Upper lobe of left lung (tissue), 4 donors: ENCODE data around the gene DST.

ENCODE experiments used
- EP300 ChIP-seq, 4 donors: sonication (generic); formaldehyde crosslinking; IDR thresholded peaks; one replicate each; pipeline ENCODE4 v1.5.1; 2017; ENCODE audit warnings: antibody characterized with exemption in 4 of 4, control low read depth in 2 of 4
- POLR2A ChIP-seq, 4 donors: fragments of 450-650 bp; IDR thresholded peaks; one replicate each; pipeline ENCODE4 v1.5.1; 2016 to 2017; ENCODE audit warnings: antibody characterized with exemption in 4 of 4, mild to moderate bottlenecking in 2 of 4
- POLR2AphosphoS5 ChIP-seq, 2 donors: sonication (generic); formaldehyde crosslinking; IDR thresholded peaks; one replicate each; pipeline ENCODE4 v1.5.1; 2017; ENCODE audit warnings: antibody characterized with exemption in 2 of 2
- TF ChIP-seq, protein P1 (sequence below), 6 experiments: fragments of 450-650 bp in 4 of 6; fragments of 200-600 bp in 2 of 6; sonication (generic) in 2 of 6; IDR thresholded peaks; one replicate each; pipeline ENCODE4 v1.5.1; 2016 to 2019; ENCODE audit warnings: antibody characterized with exemption in 6 of 6

DNA sequence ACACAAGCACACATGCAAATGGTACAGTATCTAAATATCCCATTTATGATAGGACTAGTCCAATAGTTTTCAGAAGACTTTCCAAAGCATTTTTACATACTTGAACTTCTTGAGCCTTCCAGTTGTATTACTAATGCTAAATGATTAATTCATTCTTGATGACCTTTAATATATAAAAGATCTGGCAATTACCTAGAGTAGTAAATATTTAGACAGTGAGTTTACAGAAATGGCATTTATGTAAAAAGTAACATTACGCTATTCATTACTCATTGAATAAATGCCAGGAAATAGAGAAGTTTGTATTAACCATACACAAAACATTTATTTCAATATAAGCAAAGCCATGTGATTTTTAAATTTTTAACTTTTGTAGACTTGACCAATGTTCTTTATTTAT is 158.8 kb downstream of the DST start:
- TF ChIP-seq POLR2AphosphoS5 (IDR thresholded peaks at IDR 0.05) (no peak), POLR2A (IDR thresholded peaks at IDR 0.05) (no peak), EP300 (IDR thresholded peaks at IDR 0.05) (no peak)
- TF ChIP-seq, protein P1, sequence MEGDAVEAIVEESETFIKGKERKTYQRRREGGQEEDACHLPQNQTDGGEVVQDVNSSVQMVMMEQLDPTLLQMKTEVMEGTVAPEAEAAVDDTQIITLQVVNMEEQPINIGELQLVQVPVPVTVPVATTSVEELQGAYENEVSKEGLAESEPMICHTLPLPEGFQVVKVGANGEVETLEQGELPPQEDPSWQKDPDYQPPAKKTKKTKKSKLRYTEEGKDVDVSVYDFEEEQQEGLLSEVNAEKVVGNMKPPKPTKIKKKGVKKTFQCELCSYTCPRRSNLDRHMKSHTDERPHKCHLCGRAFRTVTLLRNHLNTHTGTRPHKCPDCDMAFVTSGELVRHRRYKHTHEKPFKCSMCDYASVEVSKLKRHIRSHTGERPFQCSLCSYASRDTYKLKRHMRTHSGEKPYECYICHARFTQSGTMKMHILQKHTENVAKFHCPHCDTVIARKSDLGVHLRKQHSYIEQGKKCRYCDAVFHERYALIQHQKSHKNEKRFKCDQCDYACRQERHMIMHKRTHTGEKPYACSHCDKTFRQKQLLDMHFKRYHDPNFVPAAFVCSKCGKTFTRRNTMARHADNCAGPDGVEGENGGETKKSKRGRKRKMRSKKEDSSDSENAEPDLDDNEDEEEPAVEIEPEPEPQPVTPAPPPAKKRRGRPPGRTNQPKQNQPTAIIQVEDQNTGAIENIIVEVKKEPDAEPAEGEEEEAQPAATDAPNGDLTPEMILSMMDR (IDR thresholded peaks at IDR 0.05): no peak
